Smooth muscle cell (in vitro differentiated cells): ENCODE measurements around the gene LILRB1. TPM values are rescaled to one million over a fixed set of nuclear protein-coding genes. Genes with fewer than 3 reads are reported as not detected.

Experiments
- DNase-seq: peaks from one replicate; lab custom pipeline; 2025; ENCODE audit not compliant: unreplicated experiment; lab: John Stamatoyannopoulos, UW
- H2AFZ ChIP-seq: fragments of 200-600 bp; sonication (generic); 2 replicates; pipeline ENCODE4 v1.6.0; 2016; ENCODE audit warnings: antibody characterized with exemption, low read depth, mild to moderate bottlenecking
- H3F3A ChIP-seq: fragments of 200-600 bp; sonication (generic); 2 replicates; pipeline ENCODE4 v1.6.0; 2017; ENCODE audit warnings: antibody characterized with exemption, low read depth
- H3K27ac ChIP-seq: fragments of 200-600 bp; sonication (generic); 2 replicates; pipeline ENCODE4 v1.5.1; 2016; ENCODE audit warnings: low read depth, mild to moderate bottlenecking
- H3K27me3 ChIP-seq: fragments of 200-600 bp; sonication (generic); 2 replicates; pipeline ENCODE4 v1.6.1; 2016; ENCODE audit warnings: low read depth, mild to moderate bottlenecking
- H3K36me3 ChIP-seq: fragments of 200-600 bp; sonication (generic); 2 replicates; pipeline ENCODE4 v1.5.1; 2016; ENCODE audit warnings: low read depth
- H3K4me1 ChIP-seq: fragments of 200-600 bp; sonication (generic); 2 replicates; pipeline ENCODE4 v1.5.1; 2016; ENCODE audit warnings: low read depth
- H3K4me2 ChIP-seq: fragments of 200-600 bp; sonication (generic); 2 replicates; pipeline ENCODE4 v1.6.0; 2016; ENCODE audit warnings: mild to moderate bottlenecking
- H3K4me3 ChIP-seq: fragments of 200-600 bp; sonication (generic); 2 replicates; pipeline ENCODE4 v1.5.1; 2016; ENCODE audit warnings: mild to moderate bottlenecking
- H3K79me2 ChIP-seq: fragments of 200-600 bp; sonication (generic); 2 replicates; pipeline ENCODE4 v1.6.0; 2016; ENCODE audit warnings: low read depth, mild to moderate bottlenecking
- H3K9ac ChIP-seq: fragments of 200-600 bp; sonication (generic); 2 replicates; pipeline ENCODE4 v1.6.0; 2016; ENCODE audit warnings: low read depth
- H3K9me3 ChIP-seq: fragments of 200-600 bp; sonication (generic); replicated peaks from 2 replicates; pipeline ENCODE4 v1.5.1; 2016; ENCODE audit warnings: low read depth
- H4K20me1 ChIP-seq: fragments of 200-600 bp; sonication (generic); 2 replicates; pipeline ENCODE4 v1.6.0; 2016; ENCODE audit warnings: low read depth
- CTCF ChIP-seq: fragments of 200-600 bp; sonication (generic); IDR thresholded peaks from 2 replicates; pipeline ENCODE4 v1.5.1; 2017; ENCODE audit warnings: borderline replicate concordance, mild to moderate bottlenecking, antibody characterized with exemption; ENCODE audit not compliant: insufficient read depth, poor library complexity, severe bottlenecking
- WGBS: methylation state at CpG from one replicate; pipeline ENCODE4 v1.1.7; 2016; ENCODE audit warnings: low lambda C conversion rate; 5-methylcytosine and 5-hydroxymethylcytosine counted together
- polyA plus RNA-seq: library from polyadenylated mRNA; unstranded; fragments of >200 nt; fragmentation: Nextera tagmentation; extraction: Ambion mirVana; gene quantifications from 2 replicates; pipeline ENCODE4 v1.2.1, GENCODE V29; 2016
- total RNA-seq: library from RNA; depleted of rRNA; stranded (reverse); fragments of >200 nt; gene quantifications from 2 replicates; pipeline ENCODE4 v1.2.3, GENCODE V29; 2014

Gene LILRB1
- total and polyA plus RNA-seq, 2 experiments from 2014 or later = not detected

- no peaks in the 10 kb centered on the region for H3K27me3 ChIP-seq
- 49% methylated on average over 5 of the region's 5 CpGs for WGBS
These were observed 13.8 kb downstream of the LILRB1 start for GRCh38 chr19:54644056-54644455.

GRCh38 chr19:54646331-54646841, 16.1 kb downstream of the LILRB1 start:
- no peak overlapping the region for H3K27ac ChIP-seq
- H3K9me3 ChIP-seq = peaks cover 5% of the 10 kb centered on the region
- H3K36me3 ChIP-seq = no peaks in the 10 kb centered on the region
- no peak overlapping the region for H3K4me3 ChIP-seq
- no peaks in the 10 kb centered on the region for H4K20me1 ChIP-seq
- no peaks in the 10 kb centered on the region for H3K4me1 ChIP-seq
- H3K79me2 ChIP-seq = no peaks in the 10 kb centered on the region
- WGBS = 85% methylated on average over 19 of the region's 19 CpGs
- H2AFZ ChIP-seq = no peak overlapping the region
- no peaks in the 10 kb centered on the region for H3F3A ChIP-seq
- no peaks in the 10 kb centered on the region for H3K27me3 ChIP-seq
- no peak overlapping the region for H3K4me2 ChIP-seq
- no peak for DNase-seq
- no peak for TF ChIP-seq CTCF
- H3K9ac ChIP-seq = no peak overlapping the region

More at GRCh38 chr19:54644056-54644455, 13.8 kb downstream of the LILRB1 start:
- no peak for TF ChIP-seq CTCF
- DNase-seq = no peak
- Histone ChIP-seq H3K36me3 (no peaks in the 10 kb centered on the region), H3K4me3 (no peak overlapping the region), H3K4me2 (no peak overlapping the region), H3K79me2 (no peaks in the 10 kb centered on the region), H3F3A (no peaks in the 10 kb centered on the region), H3K9me3 (peaks cover 5% of the 10 kb centered on the region), H3K27ac (no peak overlapping the region), H3K4me1 (no peaks in the 10 kb centered on the region), H2AFZ (no peak overlapping the region), H3K9ac (no peak overlapping the region), H4K20me1 (no peaks in the 10 kb centered on the region)

GRCh38 chr19:54648129-54648528, 17.8 kb downstream of the LILRB1 start:
- Histone ChIP-seq H3K9me3 (no peaks in the 10 kb centered on the region), H3K4me2 (no peak overlapping the region)

More at GRCh38 chr19:54648129-54648528, 17.8 kb downstream of the LILRB1 start:
- TF ChIP-seq CTCF = no peak
- no peaks in the 10 kb centered on the region for H3K27me3 ChIP-seq
- no peak overlapping the region for H3K27ac ChIP-seq
- WGBS = 36% methylated on average over 4 of the region's 4 CpGs
- no peak for DNase-seq
- H3K4me3 ChIP-seq = no peak overlapping the region
- H3K36me3 ChIP-seq = no peaks in the 10 kb centered on the region
- no peaks in the 10 kb centered on the region for H3K79me2 ChIP-seq
- H2AFZ ChIP-seq = no peak overlapping the region
- H4K20me1 ChIP-seq = no peaks in the 10 kb centered on the region
- H3K9ac ChIP-seq = no peak overlapping the region
- H3K4me1 ChIP-seq = no peaks in the 10 kb centered on the region
- H3F3A ChIP-seq = no peaks in the 10 kb centered on the region
